Body of pancreas (tissue), 4 donors: ENCODE results near the gene COPA. TPM values are rescaled to one million over a fixed set of nuclear protein-coding genes. Genes with fewer than 3 reads are reported as not detected.

Source experiments
- ATAC-seq: fragments of 150-250 bp; one replicate; pipeline ENCODE4 v1.9.1; 2016
- DNase-seq, 4 donors: peaks; one replicate each; pipeline ENCODE4 v3.0.0-alpha.2; 2019
- H3K27ac ChIP-seq, 4 donors: fragments of 200-600 bp; sonication (generic); 1 replicate in 3 of 4; 2 replicates in 1 of 4; pipeline versions ENCODE4 v1.5.1 to v1.6.1; 2016 to 2019; ENCODE audit warnings: mild to moderate bottlenecking in 1 of 4, mixed read lengths in 1 of 4, moderate library complexity in 1 of 4
- H3K27me3 ChIP-seq, 2 donors: fragments of 200-600 bp; sonication (generic); one replicate each; pipeline ENCODE4 v1.6.0; 2016; ENCODE audit warnings: mild to moderate bottlenecking in 1 of 2
- H3K36me3 ChIP-seq, 2 donors: fragments of 200-600 bp; sonication (generic); replicated peaks in 1 of 2; 2 replicates each; pipeline ENCODE4 v1.5.1; 2016; ENCODE audit warnings: low read depth in 2 of 2; ENCODE audit not compliant: insufficient read depth in 1 of 2
- H3K4me1 ChIP-seq: fragments of 200-600 bp; sonication (generic); one replicate; pipeline ENCODE4 v1.6.0; 2016
- H3K4me3 ChIP-seq, 2 donors: fragments of 200-600 bp; sonication (generic); 1 replicate in 1 of 2; 2 replicates in 1 of 2; pipeline ENCODE4 v1.5.1; 2016 to 2019
- H3K9me3 ChIP-seq, 3 donors: fragments of 200-600 bp; sonication (generic); 1 replicate in 2 of 3; 2 replicates in 1 of 3; pipeline ENCODE4 v1.5.1; 2016
- POLR2A ChIP-seq, 3 donors: fragments of 450-650 bp; IDR thresholded peaks; one replicate each; pipeline ENCODE4 v1.6.1; 2016; ENCODE audit warnings: antibody characterized with exemption in 3 of 3, mild to moderate bottlenecking in 2 of 3
- WGBS, 2 donors: methylation state at CpG; one replicate each; pipeline ENCODE4 v1.1.5; 2017; 5-methylcytosine and 5-hydroxymethylcytosine counted together
- intact Hi-C: fragments of 100-400 bp; cut with DNase I; formaldehyde crosslinking; loops from one replicate; pipeline ENCODE4 v1.15.1; 2023
- total RNA-seq, 2 donors: library from RNA; depleted of rRNA; stranded (reverse); fragments of >200 nt; gene quantifications; one replicate each; pipeline ENCODE4 v1.1.0, GENCODE V29; 2016
- TF ChIP-seq, protein P1 (sequence below), 7 experiments: fragments of 450-650 bp in 4 of 7; fragments of 200-600 bp in 3 of 7; sonication (generic) in 3 of 7; IDR thresholded peaks; one replicate each; pipeline ENCODE4 v1.5.1; 2016 to 2019; ENCODE audit warnings: antibody characterized with exemption in 7 of 7

The COPA gene
- total RNA-seq, 2 donors from 2014 or later = 75.8 to 86.7 TPM

- peak in 2 of 3 donors; percentile 80 to 82 for TF ChIP-seq POLR2A (IDR thresholded peaks at IDR 0.05)
- TF ChIP-seq, protein P1, sequence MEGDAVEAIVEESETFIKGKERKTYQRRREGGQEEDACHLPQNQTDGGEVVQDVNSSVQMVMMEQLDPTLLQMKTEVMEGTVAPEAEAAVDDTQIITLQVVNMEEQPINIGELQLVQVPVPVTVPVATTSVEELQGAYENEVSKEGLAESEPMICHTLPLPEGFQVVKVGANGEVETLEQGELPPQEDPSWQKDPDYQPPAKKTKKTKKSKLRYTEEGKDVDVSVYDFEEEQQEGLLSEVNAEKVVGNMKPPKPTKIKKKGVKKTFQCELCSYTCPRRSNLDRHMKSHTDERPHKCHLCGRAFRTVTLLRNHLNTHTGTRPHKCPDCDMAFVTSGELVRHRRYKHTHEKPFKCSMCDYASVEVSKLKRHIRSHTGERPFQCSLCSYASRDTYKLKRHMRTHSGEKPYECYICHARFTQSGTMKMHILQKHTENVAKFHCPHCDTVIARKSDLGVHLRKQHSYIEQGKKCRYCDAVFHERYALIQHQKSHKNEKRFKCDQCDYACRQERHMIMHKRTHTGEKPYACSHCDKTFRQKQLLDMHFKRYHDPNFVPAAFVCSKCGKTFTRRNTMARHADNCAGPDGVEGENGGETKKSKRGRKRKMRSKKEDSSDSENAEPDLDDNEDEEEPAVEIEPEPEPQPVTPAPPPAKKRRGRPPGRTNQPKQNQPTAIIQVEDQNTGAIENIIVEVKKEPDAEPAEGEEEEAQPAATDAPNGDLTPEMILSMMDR (IDR thresholded peaks at IDR 0.05) = no peak
- peak; percentile 92 to 95 (median 94) for DNase-seq
- no peaks in the 10 kb centered on the region for H3K27me3 ChIP-seq
- H3K4me3 ChIP-seq = peak within 1 kb of the TSS; percentile 80 to 96
- peak within 1 kb of the TSS; percentile 23 to 78 (median 72) for H3K27ac ChIP-seq
- peaks cover 0 to 25% of the 10 kb centered on the region in 2 donors for H3K36me3 ChIP-seq
- H3K9me3 ChIP-seq = no peaks in the 10 kb centered on the region
- WGBS, 2 donors = 0 to 1% methylated on average over 26 to 27 of the region's 27 CpGs
- peaks cover 22% of the 10 kb centered on the region for H3K4me1 ChIP-seq
- ATAC-seq = peak; percentile 100
- intact Hi-C loops = no loop called here
Measured at GRCh38 chr1:160284782-160285344, 58.2 kb downstream of the COPA start, which contains the start of gene PEX19. Gene PEX19 (minus strand): TSS chr1:160285133. CDS start chr1:160285124, 9 bp downstream.

GRCh38 chr1:160284220-160284781, 58.7 kb downstream of the COPA start:
- Histone ChIP-seq H3K9me3 (no peaks in the 10 kb centered on the region), H3K36me3 (peaks cover 0 to 23% of the 10 kb centered on the region in 2 donors), H3K27me3 (no peaks in the 10 kb centered on the region), H3K4me1 (peaks cover 22% of the 10 kb centered on the region), H3K27ac (peak overlapping the region; percentile 23 to 78 (median 72)), H3K4me3 (peak overlapping the region; percentile 80 to 96)
- DNase-seq (peak in 2 of 4 donors; percentile 21 to 38), ATAC-seq (peak; percentile 30)
- TF ChIP-seq, protein P1 (IDR thresholded peaks at IDR 0.05) = no peak
- no peak for TF ChIP-seq POLR2A (IDR thresholded peaks at IDR 0.05)
- intact Hi-C loops = no loop called here
- 0 to 2% methylated on average over 15 of the region's 15 CpGs for WGBS, 2 donors

DNA sequence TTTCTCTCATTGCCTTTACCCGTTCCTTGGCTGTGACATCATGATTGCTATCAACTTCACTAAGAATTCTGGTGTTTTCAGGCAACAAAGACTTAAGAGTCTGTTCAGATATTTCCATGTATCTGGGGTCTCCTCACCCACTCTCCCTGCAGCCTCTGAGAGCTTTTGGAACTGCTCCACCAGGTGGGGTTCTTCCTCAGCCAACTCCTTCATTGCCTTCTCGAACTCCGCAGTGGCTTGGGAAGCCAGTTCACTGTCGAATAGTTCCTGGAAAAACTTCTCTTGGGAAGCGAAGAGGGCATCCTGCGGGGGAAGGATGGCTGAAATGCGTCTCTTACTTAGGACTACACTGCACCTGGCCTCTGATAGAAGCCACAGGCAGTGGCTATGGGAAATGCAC, 60.2 kb downstream of the COPA start:
- ATAC-seq (no peak), DNase-seq (no peak)
- Histone ChIP-seq H3K27ac (no peak overlapping the region), H3K27me3 (no peaks in the 10 kb centered on the region), H3K9me3 (no peaks in the 10 kb centered on the region), H3K4me3 (no peak overlapping the region), H3K4me1 (peaks cover 22% of the 10 kb centered on the region), H3K36me3 (peaks cover 0 to 31% of the 10 kb centered on the region in 2 donors)
- 79 to 89% methylated on average over 7 of the region's 7 CpGs for WGBS, 2 donors
- intact Hi-C loops = no loop called here
- no peak for TF ChIP-seq POLR2A (IDR thresholded peaks at IDR 0.05)
- TF ChIP-seq, protein P1 (IDR thresholded peaks at IDR 0.05) = no peak

- Histone ChIP-seq H3K27me3 (no peaks in the 10 kb centered on the region), H3K27ac (no peak overlapping the region), H3K9me3 (no peaks in the 10 kb centered on the region), H3K4me3 (no peak overlapping the region), H3K4me1 (peaks cover 2% of the 10 kb centered on the region), H3K36me3 (peaks cover 0 to 31% of the 10 kb centered on the region in 2 donors)
- no peak for ATAC-seq
- TF ChIP-seq POLR2A (IDR thresholded peaks at IDR 0.05) = no peak
- TF ChIP-seq, protein P1 (IDR thresholded peaks at IDR 0.05) = no peak
- intact Hi-C loops = no loop called here
- DNase-seq = no peak
- whole genome bisulfite sequencing, 2 donors = 79 to 84% methylated on average over 4 of the region's 4 CpGs
Measured at GRCh38 chr1:160277987-160278386, 65.1 kb downstream of the COPA start.
